WTC11 (cell line): Measurements from ENCODE around the gene CHAC1. TPM values are rescaled to one million over a fixed set of nuclear protein-coding genes. Genes with fewer than 3 reads are reported as not detected.

Experiments
- ATAC-seq: fragments of 200-7000 bp; cut with Tn5 transposase; 2 replicates; pipeline ENCODE4 v1.10.0; 2021; ENCODE audit warnings: mild to moderate bottlenecking, moderate library complexity
- CTCF ChIA-PET: fragments of 300-600 bp; sonication (Branson Sonifier 250); formaldehyde crosslinking; loops from one replicate; lab custom pipeline; 2021; ENCODE audit warnings: antibody characterized with exemption; lab: Charles Lee
- POLR2A ChIA-PET: fragments of 350-600 bp; sonication (Branson Sonifier 250); formaldehyde crosslinking; loops from one replicate; lab custom pipeline; 2021; ENCODE audit warnings: antibody characterized with exemption; lab: Charles Lee
- DNase-seq: peaks from one replicate; pipeline ENCODE4 v3.0.0; 2021; ENCODE audit warnings: low spot score
- H3K27ac Mint-ChIP-seq: 2 replicates; pipeline ENCODE4 v1.8.0; 2021; ENCODE audit warnings: mixed read lengths
- H3K27me3 Mint-ChIP-seq: 2 replicates; pipeline ENCODE4 v1.8.0; 2021; ENCODE audit warnings: low read depth, mild to moderate bottlenecking, moderate library complexity, mixed read lengths
- H3K36me3 Mint-ChIP-seq: 2 replicates; pipeline ENCODE4 v1.8.0; 2021; ENCODE audit warnings: mixed read lengths
- H3K4me1 Mint-ChIP-seq: 2 replicates; pipeline ENCODE4 v1.8.0; 2022; ENCODE audit warnings: mixed read lengths
- H3K4me3 Mint-ChIP-seq: 2 replicates; pipeline ENCODE4 v1.8.0; 2021; ENCODE audit warnings: mild to moderate bottlenecking, moderate library complexity, mixed read lengths
- H3K9me3 Mint-ChIP-seq: 2 replicates; pipeline ENCODE4 v1.8.0; 2021; ENCODE audit warnings: mixed read lengths
- GRHL2 ChIP-seq: fragments of 250-450 bp; sonication (Bioruptor Pico); IDR thresholded peaks from 2 replicates; pipeline ENCODE4 v1.8.0; 2022; ENCODE audit warnings: mild to moderate bottlenecking, moderate library complexity; ENCODE audit not compliant: insufficient replicate concordance, severe bottlenecking
- NFATC4 ChIP-seq: fragments of 250-450 bp; sonication (Bioruptor Pico); IDR thresholded peaks from 2 replicates; pipeline ENCODE4 v1.9.0; 2021; ENCODE audit warnings: mild to moderate bottlenecking
- PREB ChIP-seq: sonication (generic); formaldehyde crosslinking; IDR thresholded peaks from 2 replicates; pipeline ENCODE4 v1.8.1; 2022; ENCODE audit warnings: mild to moderate bottlenecking, missing genetic modification reagents, moderate library complexity, borderline replicate concordance
- TCF7 ChIP-seq: sonication (generic); formaldehyde crosslinking; IDR thresholded peaks from 2 replicates; pipeline ENCODE4 v1.8.0; 2022; ENCODE audit warnings: mild to moderate bottlenecking, low read depth, missing genetic modification reagents, moderate library complexity
- TEAD1 ChIP-seq: sonication (generic); formaldehyde crosslinking; IDR thresholded peaks from 2 replicates; pipeline ENCODE4 v1.8.0; 2022; ENCODE audit warnings: mild to moderate bottlenecking, missing genetic modification reagents
- ZBTB21 ChIP-seq: sonication (generic); formaldehyde crosslinking; IDR thresholded peaks from 2 replicates; pipeline ENCODE4 v1.8.1; 2023; ENCODE audit warnings: mild to moderate bottlenecking, missing genetic modification reagents, borderline replicate concordance
- ZNF138 ChIP-seq: sonication (generic); formaldehyde crosslinking; conservative IDR thresholded peaks from 2 replicates; pipeline ENCODE4 v1.8.1; 2022; ENCODE audit warnings: mild to moderate bottlenecking, moderate library complexity, missing genetic modification reagents
- ZNF281 ChIP-seq: sonication (generic); formaldehyde crosslinking; IDR thresholded peaks from 2 replicates; pipeline ENCODE4 v1.8.0; 2023; ENCODE audit warnings: mild to moderate bottlenecking, missing genetic modification reagents
- ZNF396 ChIP-seq: fragments of 250-450 bp; sonication (Bioruptor Pico); IDR thresholded peaks from 2 replicates; pipeline ENCODE4 v1.8.0; 2021; ENCODE audit warnings: mild to moderate bottlenecking, moderate library complexity, borderline replicate concordance
- ZNF416 ChIP-seq: fragments of 250-450 bp; sonication (Bioruptor Pico); IDR thresholded peaks from 2 replicates; pipeline ENCODE4 v1.9.0; 2021; ENCODE audit warnings: mild to moderate bottlenecking, inconsistent platforms
- total RNA-seq: library from RNA; stranded (reverse); gene quantifications from 3 replicates; pipeline ENCODE4 v1.2.3, GENCODE V29; 2021
- TF ChIP-seq, protein P1 (sequence below): sonication (generic); formaldehyde crosslinking; IDR thresholded peaks from 2 replicates; pipeline ENCODE4 v1.8.1; 2023; ENCODE audit warnings: mild to moderate bottlenecking, missing genetic modification reagents
- TF ChIP-seq, protein P2 (sequence below): sonication (generic); formaldehyde crosslinking; IDR thresholded peaks from 2 replicates; pipeline ENCODE4 v1.8.1; 2023; ENCODE audit warnings: mild to moderate bottlenecking, missing genetic modification reagents, borderline replicate concordance
- TF ChIP-seq, protein P3 (sequence below): sonication (generic); formaldehyde crosslinking; IDR thresholded peaks from 2 replicates; pipeline ENCODE4 v1.8.0; 2022; ENCODE audit warnings: mild to moderate bottlenecking, missing genetic modification reagents
- TF ChIP-seq, protein P4 (sequence below): sonication (generic); formaldehyde crosslinking; IDR thresholded peaks from 2 replicates; pipeline ENCODE4 v1.8.1; 2023; ENCODE audit warnings: mild to moderate bottlenecking, moderate library complexity, missing genetic modification reagents

The CHAC1 gene
- total RNA-seq, 1 experiment from 2014 or later = 31.0 TPM

DNA sequence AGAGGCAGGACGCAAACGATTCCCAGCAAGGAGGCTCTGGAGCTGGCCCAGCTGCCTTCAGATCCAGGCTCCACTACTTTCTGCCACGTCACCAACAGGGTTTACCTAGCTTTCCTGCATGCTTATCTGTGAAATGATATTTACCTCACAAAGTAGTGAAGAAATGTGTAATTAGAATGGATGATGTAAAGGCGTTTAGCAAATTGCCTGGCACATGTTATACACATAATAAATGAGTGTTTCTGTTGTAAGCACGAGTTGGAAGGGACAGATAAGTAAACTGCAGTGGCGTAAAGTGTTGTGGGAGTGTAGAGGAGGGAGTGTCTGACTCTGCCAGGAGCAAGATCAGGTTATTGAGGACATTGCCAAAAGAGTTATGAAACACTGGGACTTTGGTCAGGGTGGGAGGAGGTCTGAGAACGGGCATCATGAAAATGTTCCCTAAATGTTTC, 3.5 kb upstream of the CHAC1 start:
- POLR2A ChIA-PET = no interaction called here
- Mint-ChIP-seq H3K27ac (no peak overlapping the region), H3K36me3 (no peaks in the 10 kb centered on the region; the same call in 1 of the 2 replicates), H3K4me3 (no peak overlapping the region), H3K27me3 (no peaks in the 10 kb centered on the region), H3K4me1 (peaks cover 33% of the 10 kb centered on the region), H3K9me3 (no peaks in the 10 kb centered on the region)
- DNase-seq = no peak
- TF ChIP-seq, protein P1, sequence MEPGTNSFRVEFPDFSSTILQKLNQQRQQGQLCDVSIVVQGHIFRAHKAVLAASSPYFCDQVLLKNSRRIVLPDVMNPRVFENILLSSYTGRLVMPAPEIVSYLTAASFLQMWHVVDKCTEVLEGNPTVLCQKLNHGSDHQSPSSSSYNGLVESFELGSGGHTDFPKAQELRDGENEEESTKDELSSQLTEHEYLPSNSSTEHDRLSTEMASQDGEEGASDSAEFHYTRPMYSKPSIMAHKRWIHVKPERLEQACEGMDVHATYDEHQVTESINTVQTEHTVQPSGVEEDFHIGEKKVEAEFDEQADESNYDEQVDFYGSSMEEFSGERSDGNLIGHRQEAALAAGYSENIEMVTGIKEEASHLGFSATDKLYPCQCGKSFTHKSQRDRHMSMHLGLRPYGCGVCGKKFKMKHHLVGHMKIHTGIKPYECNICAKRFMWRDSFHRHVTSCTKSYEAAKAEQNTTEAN = no peak
- TF ChIP-seq PREB (CRISPR knock-in tag) (no peak), ZNF416 (no peak), ZNF396 (CRISPR knock-in tag) (no peak), GRHL2 (CRISPR knock-in tag) (no peak), ZNF138 (no peak), TEAD1 (CRISPR knock-in tag) (no peak), TCF7 (CRISPR knock-in tag) (no peak), ZBTB21 (CRISPR knock-in tag) (no peak), NFATC4 (CRISPR knock-in tag) (no peak), ZNF281 (CRISPR knock-in tag) (no peak)
- TF ChIP-seq, protein P2, sequence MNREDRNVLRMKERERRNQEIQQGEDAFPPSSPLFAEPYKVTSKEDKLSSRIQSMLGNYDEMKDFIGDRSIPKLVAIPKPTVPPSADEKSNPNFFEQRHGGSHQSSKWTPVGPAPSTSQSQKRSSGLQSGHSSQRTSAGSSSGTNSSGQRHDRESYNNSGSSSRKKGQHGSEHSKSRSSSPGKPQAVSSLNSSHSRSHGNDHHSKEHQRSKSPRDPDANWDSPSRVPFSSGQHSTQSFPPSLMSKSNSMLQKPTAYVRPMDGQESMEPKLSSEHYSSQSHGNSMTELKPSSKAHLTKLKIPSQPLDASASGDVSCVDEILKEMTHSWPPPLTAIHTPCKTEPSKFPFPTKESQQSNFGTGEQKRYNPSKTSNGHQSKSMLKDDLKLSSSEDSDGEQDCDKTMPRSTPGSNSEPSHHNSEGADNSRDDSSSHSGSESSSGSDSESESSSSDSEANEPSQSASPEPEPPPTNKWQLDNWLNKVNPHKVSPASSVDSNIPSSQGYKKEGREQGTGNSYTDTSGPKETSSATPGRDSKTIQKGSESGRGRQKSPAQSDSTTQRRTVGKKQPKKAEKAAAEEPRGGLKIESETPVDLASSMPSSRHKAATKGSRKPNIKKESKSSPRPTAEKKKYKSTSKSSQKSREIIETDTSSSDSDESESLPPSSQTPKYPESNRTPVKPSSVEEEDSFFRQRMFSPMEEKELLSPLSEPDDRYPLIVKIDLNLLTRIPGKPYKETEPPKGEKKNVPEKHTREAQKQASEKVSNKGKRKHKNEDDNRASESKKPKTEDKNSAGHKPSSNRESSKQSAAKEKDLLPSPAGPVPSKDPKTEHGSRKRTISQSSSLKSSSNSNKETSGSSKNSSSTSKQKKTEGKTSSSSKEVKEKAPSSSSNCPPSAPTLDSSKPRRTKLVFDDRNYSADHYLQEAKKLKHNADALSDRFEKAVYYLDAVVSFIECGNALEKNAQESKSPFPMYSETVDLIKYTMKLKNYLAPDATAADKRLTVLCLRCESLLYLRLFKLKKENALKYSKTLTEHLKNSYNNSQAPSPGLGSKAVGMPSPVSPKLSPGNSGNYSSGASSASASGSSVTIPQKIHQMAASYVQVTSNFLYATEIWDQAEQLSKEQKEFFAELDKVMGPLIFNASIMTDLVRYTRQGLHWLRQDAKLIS = no peak
- TF ChIP-seq, protein P3, sequence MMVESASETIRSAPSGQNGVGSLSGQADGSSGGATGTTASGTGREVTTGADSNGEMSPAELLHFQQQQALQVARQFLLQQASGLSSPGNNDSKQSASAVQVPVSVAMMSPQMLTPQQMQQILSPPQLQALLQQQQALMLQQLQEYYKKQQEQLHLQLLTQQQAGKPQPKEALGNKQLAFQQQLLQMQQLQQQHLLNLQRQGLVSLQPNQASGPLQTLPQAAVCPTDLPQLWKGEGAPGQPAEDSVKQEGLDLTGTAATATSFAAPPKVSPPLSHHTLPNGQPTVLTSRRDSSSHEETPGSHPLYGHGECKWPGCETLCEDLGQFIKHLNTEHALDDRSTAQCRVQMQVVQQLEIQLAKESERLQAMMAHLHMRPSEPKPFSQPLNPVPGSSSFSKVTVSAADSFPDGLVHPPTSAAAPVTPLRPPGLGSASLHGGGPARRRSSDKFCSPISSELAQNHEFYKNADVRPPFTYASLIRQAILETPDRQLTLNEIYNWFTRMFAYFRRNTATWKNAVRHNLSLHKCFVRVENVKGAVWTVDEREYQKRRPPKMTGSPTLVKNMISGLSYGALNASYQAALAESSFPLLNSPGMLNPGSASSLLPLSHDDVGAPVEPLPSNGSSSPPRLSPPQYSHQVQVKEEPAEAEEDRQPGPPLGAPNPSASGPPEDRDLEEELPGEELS (CRISPR knock-in tag) = no peak
- TF ChIP-seq, protein P4, sequence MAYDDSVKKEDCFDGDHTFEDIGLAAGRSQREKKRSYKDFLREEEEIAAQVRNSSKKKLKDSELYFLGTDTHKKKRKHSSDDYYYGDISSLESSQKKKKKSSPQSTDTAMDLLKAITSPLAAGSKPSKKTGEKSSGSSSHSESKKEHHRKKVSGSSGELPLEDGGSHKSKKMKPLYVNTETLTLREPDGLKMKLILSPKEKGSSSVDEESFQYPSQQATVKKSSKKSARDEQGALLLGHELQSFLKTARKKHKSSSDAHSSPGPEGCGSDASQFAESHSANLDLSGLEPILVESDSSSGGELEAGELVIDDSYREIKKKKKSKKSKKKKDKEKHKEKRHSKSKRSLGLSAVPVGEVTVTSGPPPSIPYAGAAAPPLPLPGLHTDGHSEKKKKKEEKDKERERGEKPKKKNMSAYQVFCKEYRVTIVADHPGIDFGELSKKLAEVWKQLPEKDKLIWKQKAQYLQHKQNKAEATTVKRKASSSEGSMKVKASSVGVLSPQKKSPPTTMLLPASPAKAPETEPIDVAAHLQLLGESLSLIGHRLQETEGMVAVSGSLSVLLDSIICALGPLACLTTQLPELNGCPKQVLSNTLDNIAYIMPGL = no peak
- CTCF ChIA-PET = interaction anchor here (1.3 to 9.6 kb wide), 3 partner anchors 8 to 35 kb away, joined by 3 to 99 read pairs (median 19); partner anchors contain the start of gene DLL4
- no peak for ATAC-seq
